Stimulated activated CD4-positive, alpha-beta T cell treated with anti-CD3 and anti-CD28 coated beads, Interleukin-15, amount 100 ng/mL, for 48 hours (primary cell): ENCODE measurements around the gene UBA1.
"Not testable (repeated sequence)": the region's sequence is repeated elsewhere in the genome, so short reads cannot be mapped to it uniquely, and the experiment has no call there.

Experiments used
- DNase-seq, 2 donors: peaks; one replicate each; pipeline ENCODE4 v3.0.0-alpha.2; 2020; ENCODE audit warnings: low read depth in 2 of 2

The UBA1 gene

DNA sequence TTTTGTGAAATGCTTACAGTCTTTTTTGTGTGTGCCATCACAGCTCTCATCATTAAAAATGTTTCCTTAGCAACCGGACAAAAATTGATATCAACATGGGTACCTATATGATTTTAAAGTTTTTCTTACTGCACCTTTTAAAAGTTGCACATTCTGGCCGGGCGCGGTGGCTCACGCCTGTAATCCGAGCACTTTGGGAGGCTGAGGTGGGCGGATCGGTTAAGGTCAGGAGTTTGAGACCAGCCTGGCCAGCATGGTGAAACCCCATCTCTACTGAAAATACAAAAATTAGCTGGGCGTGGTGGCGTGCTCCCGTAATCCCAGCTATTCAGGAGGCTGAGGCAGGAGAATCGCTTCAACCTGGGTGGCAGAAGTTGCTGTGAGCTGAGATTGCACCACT lies 64.0 kb downstream of the UBA1 start:
- DNase-seq = not testable (repeated sequence)
